Epidermal melanocyte (primary cell): ENCODE results near the gene PA2G4.

ENCODE experiments used
- DNase-seq: peaks from one replicate; pipeline ENCODE4 v3.0.0; 2011; ENCODE audit warnings: low spot score; ENCODE audit not compliant: insufficient read length

The PA2G4 gene

GRCh38 chr12:56124133-56124532, 19.8 kb downstream of the PA2G4 start:
- DNase-seq, result no peak

DNA sequence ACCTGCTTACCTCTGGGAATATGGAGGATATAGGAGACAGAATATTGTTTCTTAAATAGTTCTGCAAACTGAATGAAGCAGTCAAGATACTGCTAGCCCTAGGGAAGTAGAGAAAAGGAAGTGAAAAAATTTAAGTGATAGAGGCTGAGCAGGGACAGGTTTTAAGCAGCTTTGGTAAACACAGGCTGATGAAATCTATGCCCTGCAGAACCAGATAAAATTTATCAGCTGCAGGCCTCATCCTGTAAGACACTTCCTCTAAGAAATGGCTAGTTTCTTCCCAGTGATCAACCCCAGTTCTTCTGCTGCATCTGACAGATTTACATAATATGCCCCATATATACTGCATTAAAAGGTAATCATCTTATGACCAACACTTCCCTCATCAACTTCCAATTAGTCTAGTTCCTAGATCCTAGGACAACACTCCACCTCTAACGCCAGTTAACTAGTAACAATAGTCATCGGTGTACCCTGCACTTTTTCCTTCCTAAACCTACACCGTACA, 22.4 kb downstream of the PA2G4 start:
- no peak for DNase-seq

- DNase-seq, result no peak
These were observed 23.1 kb downstream of the PA2G4 start for GRCh38 chr12:56127485-56127887.

DNA sequence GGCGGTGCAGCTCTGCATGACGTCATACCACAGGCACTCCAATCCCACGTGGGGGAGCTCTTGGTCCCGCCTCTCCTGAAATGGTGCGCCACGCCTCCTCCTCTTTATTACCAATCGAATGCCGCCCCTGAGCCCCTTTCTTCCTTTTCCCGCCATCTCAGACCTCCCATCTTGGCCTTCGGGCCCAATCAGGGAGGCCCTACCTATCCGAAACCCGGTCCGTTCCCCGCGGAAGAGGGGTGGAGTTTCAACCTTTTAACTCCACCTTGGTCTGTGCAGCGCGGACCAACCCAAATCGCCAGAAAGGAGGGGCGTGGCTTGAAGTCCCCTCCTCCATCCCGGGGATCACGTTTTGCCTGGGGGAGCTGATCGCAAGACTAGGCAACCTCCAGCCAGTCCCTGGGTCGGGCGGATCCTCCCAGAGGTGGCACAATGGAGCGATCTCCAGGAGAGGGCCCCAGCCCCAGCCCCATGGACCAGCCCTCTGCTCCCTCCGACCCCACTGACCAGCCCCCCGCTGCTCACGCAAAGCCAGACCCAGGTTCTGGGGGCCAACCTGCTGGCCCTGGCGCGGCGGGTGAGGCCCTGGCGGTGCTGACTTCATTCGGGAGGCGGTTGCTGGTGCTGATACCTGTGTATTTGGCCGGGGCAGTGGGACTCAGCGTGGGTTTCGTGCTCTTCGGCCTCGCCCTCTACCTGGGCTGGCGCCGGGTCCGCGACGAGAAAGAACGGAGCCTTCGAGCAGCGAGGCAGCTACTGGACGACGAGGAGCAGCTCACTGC, 23.7 kb downstream of the PA2G4 start, which contains the start of gene ESYT1:
Gene ESYT1, plus strand, starts transcription at position 380 of the 782 bp plus-strand sequence. Its CDS starts 53 bp downstream, at position 433.
- peak; percentile 96 for DNase-seq

DNA sequence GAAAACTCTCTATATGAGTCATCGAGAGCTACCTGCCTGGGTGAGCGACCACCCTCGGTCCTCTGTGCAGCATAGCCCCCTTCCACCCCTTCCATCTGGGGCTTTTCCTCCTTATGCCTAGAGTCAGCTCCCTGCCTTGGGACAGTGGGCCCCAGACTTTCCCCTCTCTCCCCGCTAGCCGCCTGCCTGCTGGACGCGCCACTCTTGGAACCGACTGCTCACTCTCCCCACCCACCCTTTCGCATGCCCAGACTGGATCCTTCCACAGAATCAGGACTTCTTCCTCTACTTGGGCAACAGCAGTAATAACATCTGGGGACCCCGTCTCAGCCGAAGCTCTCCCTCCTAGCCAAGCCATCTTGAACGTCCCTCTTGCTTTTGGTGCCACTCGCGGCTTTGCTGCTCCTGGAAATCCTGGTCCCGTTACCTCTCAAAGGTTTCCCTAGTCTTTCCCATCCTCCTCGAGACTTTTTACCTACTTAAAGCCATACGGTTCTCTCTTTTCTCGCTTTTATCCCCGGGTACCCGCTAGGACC, 24.4 kb downstream of the PA2G4 start:
- DNase-seq, result no peak

DNA sequence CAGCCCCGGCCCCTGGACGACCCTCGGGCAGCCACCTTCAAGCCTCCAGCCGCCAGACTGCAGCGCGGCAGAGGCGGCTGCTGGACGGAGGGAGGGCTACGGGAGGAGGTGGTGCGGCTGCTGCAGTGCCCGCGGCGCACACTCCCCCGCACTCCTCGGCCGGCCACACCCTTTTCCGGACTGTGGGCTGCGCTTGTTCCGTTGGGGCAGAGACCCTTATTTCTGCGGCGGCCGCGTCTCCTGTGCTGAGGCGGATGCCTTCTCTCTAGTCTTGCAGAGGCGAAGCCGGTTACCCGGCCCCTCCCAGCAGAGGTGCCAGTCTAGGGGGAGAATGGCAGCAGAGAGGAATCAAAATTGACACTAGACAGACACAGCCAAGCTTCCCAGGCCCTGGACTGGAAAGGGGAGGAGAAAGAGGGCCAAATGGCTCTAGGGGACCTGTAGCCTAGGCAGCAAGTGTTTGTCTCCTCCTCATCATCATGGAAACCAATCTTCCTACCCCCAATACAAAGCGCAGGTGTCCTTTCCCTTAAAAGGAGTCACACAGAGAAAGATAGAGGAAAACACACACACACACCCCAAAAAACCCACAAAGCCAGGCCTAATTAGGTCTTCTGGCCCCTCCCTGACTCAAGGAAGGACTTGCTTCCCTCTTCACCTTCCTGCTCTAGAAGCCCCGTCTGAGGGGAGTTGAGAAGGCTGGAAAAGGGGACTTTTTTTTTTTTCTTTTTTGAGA, 25.0 kb downstream of the PA2G4 start:
- DNase-seq, result no peak

- DNase-seq, result no peak
These were observed 25.7 kb downstream of the PA2G4 start for GRCh38 chr12:56129942-56130495.

GRCh38 chr12:56130876-56131275, 26.5 kb downstream of the PA2G4 start:
- DNase-seq, result no peak

DNA sequence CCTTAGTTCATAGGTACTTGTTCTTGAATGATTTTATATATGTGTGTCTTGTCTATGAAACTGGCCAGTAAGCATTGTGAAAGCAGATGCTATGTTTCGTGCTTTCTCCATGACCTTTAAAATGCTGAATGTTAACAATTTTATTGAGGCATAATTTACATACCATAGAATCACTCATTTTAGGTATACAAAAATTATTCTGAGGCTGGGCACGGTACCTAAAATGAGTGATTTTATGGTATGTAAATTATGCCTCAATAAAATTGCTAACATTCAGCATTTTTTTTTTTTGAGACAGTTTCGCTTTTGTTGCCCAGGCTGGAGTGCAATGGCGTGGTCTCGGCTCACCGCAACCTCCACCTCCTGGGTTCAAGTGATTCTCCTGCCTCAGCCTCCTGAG, 30.5 kb downstream of the PA2G4 start:
- DNase-seq, result no peak

DNA sequence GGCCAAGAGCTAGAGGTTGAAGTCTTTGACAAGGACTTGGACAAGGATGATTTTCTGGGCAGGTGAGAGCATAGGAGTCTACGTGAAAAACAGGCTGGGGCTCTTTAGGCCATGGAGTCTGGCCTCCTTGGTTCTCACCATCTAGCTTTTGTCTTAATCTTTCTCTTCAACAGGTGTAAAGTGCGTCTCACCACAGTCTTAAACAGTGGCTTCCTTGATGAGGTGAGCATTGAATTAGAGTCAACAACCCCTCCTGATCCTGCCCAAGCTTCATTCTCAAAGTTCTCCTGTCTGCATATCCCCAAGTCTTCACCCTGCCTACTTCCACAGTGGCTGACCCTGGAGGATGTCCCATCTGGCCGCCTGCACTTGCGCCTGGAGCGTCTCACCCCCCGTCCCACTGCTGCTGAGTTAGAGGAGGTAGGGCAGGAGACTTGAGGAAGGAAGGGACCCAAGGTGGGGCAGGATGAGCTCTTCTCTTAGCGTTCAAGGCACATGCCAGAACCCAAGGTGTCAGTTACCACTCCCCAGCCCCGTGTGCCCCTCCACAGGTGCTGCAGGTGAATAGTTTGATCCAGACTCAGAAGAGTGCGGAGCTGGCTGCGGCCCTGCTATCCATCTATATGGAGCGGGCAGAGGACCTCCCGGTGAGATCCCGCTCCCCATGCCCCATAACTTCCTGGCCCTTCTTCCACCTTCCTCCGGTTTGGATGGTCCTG, 33.7 kb downstream of the PA2G4 start:
- DNase-seq, result no peak

DNA sequence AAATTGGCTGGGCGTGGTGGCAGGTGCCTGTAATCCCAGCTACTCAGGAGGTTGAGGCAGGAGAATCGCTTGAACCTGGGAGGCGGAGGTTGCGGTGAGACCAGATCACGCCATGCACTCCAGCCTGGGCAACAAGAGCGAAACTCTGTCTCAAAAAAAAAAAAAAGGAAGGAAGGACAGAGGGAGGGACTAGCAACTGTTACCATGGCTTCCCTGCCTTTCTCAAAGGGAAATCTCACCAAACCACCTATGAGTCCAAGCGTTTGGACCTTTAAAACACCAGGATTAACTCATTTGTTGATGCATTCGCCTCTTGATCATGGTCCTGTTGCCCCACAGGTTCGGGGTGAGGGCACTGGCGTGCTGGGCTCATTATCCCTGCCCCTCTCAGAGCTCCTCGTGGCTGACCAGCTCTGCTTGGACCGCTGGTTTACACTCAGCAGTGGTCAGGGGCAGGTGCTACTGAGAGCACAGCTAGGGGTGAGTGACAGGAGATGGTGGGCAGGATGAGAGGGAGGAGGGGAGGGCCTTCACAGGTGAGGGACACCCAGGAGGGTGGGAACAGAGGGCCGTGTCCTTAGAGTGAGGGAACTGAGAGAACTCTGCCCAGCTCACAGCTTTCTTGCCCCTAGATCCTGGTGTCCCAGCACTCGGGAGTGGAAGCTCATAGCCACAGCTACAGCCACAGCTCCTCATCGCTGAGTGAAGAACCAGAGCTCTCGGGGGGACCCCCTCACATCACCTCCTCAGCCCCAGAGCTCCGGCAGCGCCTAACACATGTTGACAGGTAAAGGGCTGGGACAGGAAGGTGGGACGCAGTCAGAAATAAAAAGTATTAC, 37.8 kb downstream of the PA2G4 start:
- no peak for DNase-seq

- no peak for DNase-seq
These were observed 38.9 kb downstream of the PA2G4 start for GRCh38 chr12:56143217-56143616.

GRCh38 chr12:56143870-56144269, 39.5 kb downstream of the PA2G4 start:
- DNase-seq, result no peak

GRCh38 chr12:56145217-56145616, 40.9 kb downstream of the PA2G4 start:
- no peak for DNase-seq

GRCh38 chr12:56146492-56147460, 42.4 kb downstream of the PA2G4 start:
- no peak for DNase-seq

- DNase-seq, result no peak
These were observed 46.2 kb downstream of the PA2G4 start for GRCh38 chr12:56150563-56150962.

- DNase-seq, result no peak
These were observed 47.3 kb downstream of the PA2G4 start for GRCh38 chr12:56151672-56152131.

- DNase-seq, result peak; percentile 94
These were observed 47.9 kb downstream of the PA2G4 start, which contains the start of gene MYL6B for GRCh38 chr12:56152132-56152755. Gene MYL6B (plus strand): TSS chr12:56152587. CDS start chr12:56153919, 1,332 bp downstream.
